Measurements from ENCODE around the gene IRX2.

DNA sequence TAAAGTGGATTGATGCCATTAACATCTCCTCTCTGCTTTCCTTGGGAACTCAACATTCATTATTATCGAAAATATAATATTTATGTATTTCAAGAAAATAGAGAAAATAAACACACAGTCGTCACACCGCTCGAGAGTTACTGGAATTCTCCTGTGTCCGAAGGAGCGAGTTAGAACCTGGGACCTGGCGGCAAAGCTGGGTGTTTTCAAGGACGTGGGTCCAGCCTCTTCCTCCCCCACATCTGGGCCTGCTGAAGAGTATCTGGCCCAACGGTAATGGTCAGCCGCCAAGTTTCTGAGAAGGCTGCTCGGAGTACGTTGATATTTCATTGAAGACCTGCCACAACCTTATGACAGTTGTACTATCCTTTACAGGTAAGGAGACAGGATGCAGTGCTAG lies 47.9 kb downstream of the IRX2 start:
- TF ChIP-seq EP300 (IDR thresholded peaks at IDR 0.05) (no peak), POLR2A (IDR thresholded peaks at IDR 0.05) (no peak), POLR2AphosphoS5 (IDR thresholded peaks at IDR 0.05) (no peak)
- TF ChIP-seq, protein P1, sequence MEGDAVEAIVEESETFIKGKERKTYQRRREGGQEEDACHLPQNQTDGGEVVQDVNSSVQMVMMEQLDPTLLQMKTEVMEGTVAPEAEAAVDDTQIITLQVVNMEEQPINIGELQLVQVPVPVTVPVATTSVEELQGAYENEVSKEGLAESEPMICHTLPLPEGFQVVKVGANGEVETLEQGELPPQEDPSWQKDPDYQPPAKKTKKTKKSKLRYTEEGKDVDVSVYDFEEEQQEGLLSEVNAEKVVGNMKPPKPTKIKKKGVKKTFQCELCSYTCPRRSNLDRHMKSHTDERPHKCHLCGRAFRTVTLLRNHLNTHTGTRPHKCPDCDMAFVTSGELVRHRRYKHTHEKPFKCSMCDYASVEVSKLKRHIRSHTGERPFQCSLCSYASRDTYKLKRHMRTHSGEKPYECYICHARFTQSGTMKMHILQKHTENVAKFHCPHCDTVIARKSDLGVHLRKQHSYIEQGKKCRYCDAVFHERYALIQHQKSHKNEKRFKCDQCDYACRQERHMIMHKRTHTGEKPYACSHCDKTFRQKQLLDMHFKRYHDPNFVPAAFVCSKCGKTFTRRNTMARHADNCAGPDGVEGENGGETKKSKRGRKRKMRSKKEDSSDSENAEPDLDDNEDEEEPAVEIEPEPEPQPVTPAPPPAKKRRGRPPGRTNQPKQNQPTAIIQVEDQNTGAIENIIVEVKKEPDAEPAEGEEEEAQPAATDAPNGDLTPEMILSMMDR (IDR thresholded peaks at IDR 0.05), result no peak

Data from stomach (tissue), 4 donors.